Right cardiac atrium (tissue), 5 donors: Measurements from ENCODE around the gene SIMC1. TPM values are rescaled to one million over a fixed set of nuclear protein-coding genes. Genes with fewer than 3 reads are reported as not detected.

Experiments used
- ATAC-seq, 2 donors: fragments of 200-7000 bp; cut with Tn5 transposase; one replicate each; pipeline versions ENCODE4 v1.8.0 to v1.9.1; 2020; ENCODE audit warnings: moderate library complexity in 2 of 2, mild to moderate bottlenecking in 1 of 2
- DNase-seq, 3 donors: peaks; one replicate each; pipeline ENCODE4 v3.0.0-alpha.2; 2020
- H3K27ac ChIP-seq: one replicate; pipeline ENCODE4 v1.5.1; 2013; ENCODE audit warnings: mild to moderate bottlenecking, low read length, control low read depth, moderate library complexity
- H3K27me3 ChIP-seq: one replicate; pipeline ENCODE4 v1.6.1; 2013; ENCODE audit not compliant: control insufficient read depth, insufficient read depth
- H3K4me1 ChIP-seq: one replicate; pipeline ENCODE4 v1.6.1; 2013; ENCODE audit warnings: low read length; ENCODE audit not compliant: control insufficient read depth, insufficient read depth
- H3K4me3 ChIP-seq: one replicate; pipeline ENCODE4 v1.5.1; 2013; ENCODE audit warnings: low read length, control low read depth
- H3K9me3 ChIP-seq: one replicate; pipeline ENCODE4 v1.6.1; 2013; ENCODE audit warnings: low read length; ENCODE audit not compliant: control insufficient read depth
- WGBS: extraction: QIAGEN DNeasy Blood & Tissue Kit; methylation state at CpG from one replicate; pipeline ENCODE4 v1.1.7; 2013; 5-methylcytosine and 5-hydroxymethylcytosine counted together
- intact Hi-C, 4 donors: fragments of 100-400 bp; cut with DNase I; formaldehyde crosslinking; loops; one replicate each; pipeline versions ENCODE4 v1.11.0 to v1.14.0; 2022 to 2023
- polyA plus RNA-seq: library from polyadenylated mRNA; stranded (reverse); fragments of 200-250 nt; gene quantifications from one replicate; pipeline ENCODE4 v1.2.3, GENCODE V29; 2013
- total RNA-seq, 4 donors: library from RNA; stranded (reverse); fragmentation: NEBNext Ultra II Directional; extraction: Animal tissue kit (Norgen Biotek cat#: 25700); gene quantifications; one replicate each; pipeline ENCODE4 v1.2.1, GENCODE V29; 2021
- donor health status: healthy with polysubstance abuse.
- donor health status: DM: no; HTN: yes; CAD: no.
- donor health status: DM: no; HTN: no; CAD: no.
- donor health status: DM: no; HTN: yes; CAD: no; lungs with severe emphysema.
- donor health status: DM: yes; HTN: yes; CAD: no.

SIMC1 gene
- total and polyA plus RNA-seq, 5 donors, result 4.0 to 9.7 (median 8.8) TPM

- ATAC-seq (no peak), DNase-seq (no peak)
- Histone ChIP-seq H3K9me3 (no peaks in the 10 kb centered on the region), H3K4me1 (peaks cover 2% of the 10 kb centered on the region), H3K4me3 (no peak overlapping the region), H3K27ac (no peak overlapping the region), H3K27me3 (no peaks in the 10 kb centered on the region)
- 84% methylated on average over 9 of the region's 9 CpGs for WGBS
- intact Hi-C loops, result no loop called here
Observed at GRCh38 chr5:176383961-176384360, 145.7 kb downstream of the SIMC1 start.

- ATAC-seq, result no peak
- DNase-seq, result no peak
- intact Hi-C loops, result no loop called here
- Histone ChIP-seq H3K4me1 (peaks cover 2% of the 10 kb centered on the region), H3K27me3 (no peaks in the 10 kb centered on the region), H3K4me3 (no peak overlapping the region), H3K27ac (no peak overlapping the region), H3K9me3 (no peaks in the 10 kb centered on the region)
- 88% methylated on average over 8 of the region's 8 CpGs for WGBS
Observed at GRCh38 chr5:176384366-176384930, 146.2 kb downstream of the SIMC1 start.

GRCh38 chr5:176384991-176385390, 146.8 kb downstream of the SIMC1 start:
- no peak overlapping the region for H3K4me3 ChIP-seq
- ATAC-seq (no peak), DNase-seq (peak in 1 of 3 donors; percentile 31)
- whole genome bisulfite sequencing, result 89% methylated on average over 12 of the region's 12 CpGs
- H3K27me3 ChIP-seq, result no peaks in the 10 kb centered on the region
- no peak overlapping the region for H3K27ac ChIP-seq
- H3K4me1 ChIP-seq, result peaks cover 2% of the 10 kb centered on the region
- no peaks in the 10 kb centered on the region for H3K9me3 ChIP-seq
- intact Hi-C loops, result no loop called here

GRCh38 chr5:176386491-176386890, 148.3 kb downstream of the SIMC1 start:
- Histone ChIP-seq H3K9me3 (no peaks in the 10 kb centered on the region), H3K27me3 (no peaks in the 10 kb centered on the region), H3K4me1 (peaks cover 2% of the 10 kb centered on the region), H3K27ac (no peak overlapping the region), H3K4me3 (no peak overlapping the region)
- DNase-seq (no peak), ATAC-seq (no peak)
- WGBS, result 71% methylated on average over 1 of the region's 1 CpG
- intact Hi-C loops, result no loop called here

- intact Hi-C loops, result no loop called here
- no peak for ATAC-seq
- no peak for DNase-seq
- peaks cover 2% of the 10 kb centered on the region for H3K4me1 ChIP-seq
- no peaks in the 10 kb centered on the region for H3K9me3 ChIP-seq
- 39% methylated on average over 8 of the region's 8 CpGs for WGBS
- no peaks in the 10 kb centered on the region for H3K27me3 ChIP-seq
- no peak overlapping the region for H3K27ac ChIP-seq
- peak overlapping the region; percentile 76 for H3K4me3 ChIP-seq
Observed at GRCh38 chr5:176387384-176387925, 149.2 kb downstream of the SIMC1 start.

GRCh38 chr5:176388003-176388443, 149.8 kb downstream of the SIMC1 start:
- peak in 1 of 2 donors; percentile 2 for ATAC-seq
- Histone ChIP-seq H3K27ac (peak overlapping the region; percentile 28), H3K27me3 (no peaks in the 10 kb centered on the region), H3K4me3 (peak overlapping the region; percentile 76), H3K9me3 (no peaks in the 10 kb centered on the region), H3K4me1 (peaks cover 2% of the 10 kb centered on the region)
- under 1% methylated on average over 29 of the region's 29 CpGs for WGBS
- intact Hi-C loops, result no loop called here
- DNase-seq, result no peak

- ATAC-seq (peak; percentile 96), DNase-seq (peak; percentile 99 to 100 (median 100))
- intact Hi-C loops, result no loop called here
- no peaks in the 10 kb centered on the region for H3K9me3 ChIP-seq
- H3K27me3 ChIP-seq, result no peaks in the 10 kb centered on the region
- peak within 1 kb of the TSS; percentile 76 for H3K4me3 ChIP-seq
- peaks cover 2% of the 10 kb centered on the region for H3K4me1 ChIP-seq
- peak within 1 kb of the TSS; percentile 94 for H3K27ac ChIP-seq
- under 1% methylated on average over 47 of the region's 47 CpGs for WGBS
Observed at GRCh38 chr5:176388444-176389134, 150.4 kb downstream of the SIMC1 start, which contains the start of the genes HIGD2A and NOP16. TSS of gene HIGD2A (plus strand) at chr5:176388751. CDS start at chr5:176388820, 69 bp downstream. TSS of gene NOP16 (minus strand) at chr5:176388598. CDS start at chr5:176388539, 59 bp downstream.

GRCh38 chr5:176389135-176390123, 151.2 kb downstream of the SIMC1 start:
- peak; percentile 28 to 45 for ATAC-seq
- peaks cover 2% of the 10 kb centered on the region for H3K4me1 ChIP-seq
- peak in 1 of 3 donors; percentile 24 for DNase-seq
- WGBS, result 29% methylated on average over 41 of the region's 41 CpGs
- H3K27ac ChIP-seq, result peak overlapping the region; percentile 94
- peak overlapping the region; percentile 45 for H3K4me3 ChIP-seq
- no peaks in the 10 kb centered on the region for H3K9me3 ChIP-seq
- intact Hi-C loops, result no loop called here
- no peaks in the 10 kb centered on the region for H3K27me3 ChIP-seq

- H3K27ac ChIP-seq, result no peak overlapping the region
- ATAC-seq (no peak), DNase-seq (no peak)
- H3K27me3 ChIP-seq, result no peaks in the 10 kb centered on the region
- intact Hi-C loops, result no loop called here
- H3K4me3 ChIP-seq, result no peak overlapping the region
- WGBS, result 88% methylated on average over 4 of the region's 4 CpGs
- H3K4me1 ChIP-seq, result peaks cover 7% of the 10 kb centered on the region
- H3K9me3 ChIP-seq, result no peaks in the 10 kb centered on the region
Observed at GRCh38 chr5:176391479-176391878, 153.3 kb downstream of the SIMC1 start.

GRCh38 chr5:176391999-176392398, 153.8 kb downstream of the SIMC1 start:
- peaks cover 7% of the 10 kb centered on the region for H3K4me1 ChIP-seq

More at GRCh38 chr5:176391999-176392398, 153.8 kb downstream of the SIMC1 start:
- intact Hi-C loops, result no loop called here
- DNase-seq (no peak), ATAC-seq (no peak)
- Histone ChIP-seq H3K9me3 (no peaks in the 10 kb centered on the region), H3K27ac (no peak overlapping the region), H3K4me3 (no peak overlapping the region), H3K27me3 (no peaks in the 10 kb centered on the region)
- 93% methylated on average over 4 of the region's 4 CpGs for WGBS
